Keratinocyte (primary cell): ENCODE results near the gene MKLN1. TPM values are rescaled to one million over a fixed set of nuclear protein-coding genes. Genes with fewer than 3 reads are reported as not detected.

ENCODE experiments used
- DNase-seq: peaks from one replicate; pipeline ENCODE4 v3.0.0-alpha.2; 2011; ENCODE audit warnings: low read depth, missing footprints, low spot score
- FAIRE-seq: peaks from 2 replicates; lab custom pipeline; 2011; peaks lifted over from hg19 to GRCh38; lab: Jason Lieb, UNC
- H2AFZ ChIP-seq: 2 replicates; pipeline ENCODE4 v1.6.0; 2012; ENCODE audit warnings: low read length, control low read depth, inconsistent platforms; ENCODE audit not compliant: control insufficient read depth
- H3K27ac ChIP-seq: 2 replicates; pipeline ENCODE4 v1.5.1; 2011; ENCODE audit warnings: low read length; ENCODE audit not compliant: control insufficient read depth, insufficient read depth
- H3K27me3 ChIP-seq: 3 replicates; pipeline ENCODE4 v1.6.0; 2011; ENCODE audit warnings: low read length; ENCODE audit not compliant: control insufficient read depth, insufficient read depth; ENCODE audit errors: extremely low read depth
- H3K36me3 ChIP-seq, 2 experiments: 2 replicates in 1 of 2; 3 replicates in 1 of 2; pipeline ENCODE4 v1.5.1; 2011; ENCODE audit warnings: low read length in 2 of 2, mild to moderate bottlenecking in 1 of 2; ENCODE audit not compliant: control insufficient read depth in 2 of 2, insufficient read depth in 2 of 2; ENCODE audit errors: extremely low read depth in 1 of 2
- H3K4me1 ChIP-seq: 3 replicates; pipeline ENCODE4 v1.5.1; 2011; ENCODE audit warnings: low read length; ENCODE audit not compliant: control insufficient read depth, insufficient read depth; ENCODE audit errors: extremely low read depth
- H3K4me2 ChIP-seq: 3 replicates; pipeline ENCODE4 v1.6.0; 2011; ENCODE audit warnings: low read depth, low read length; ENCODE audit not compliant: control insufficient read depth, insufficient read depth; ENCODE audit errors: extremely low read depth
- H3K4me3 ChIP-seq, 3 experiments: fragments of 200-600 bp in 1 of 3; sonication (generic) in 1 of 3; 2 replicates in 2 of 3; 3 replicates in 1 of 3; pipeline ENCODE4 v1.5.1; 2011 to 2016; ENCODE audit warnings: low read length in 3 of 3, mild to moderate bottlenecking in 3 of 3, control low read depth in 2 of 3, inconsistent platforms in 1 of 3, low read depth in 1 of 3, mixed read lengths in 1 of 3, mixed run types in 1 of 3, moderate library complexity in 1 of 3; ENCODE audit not compliant: control insufficient read depth in 2 of 3, insufficient read depth in 2 of 3; ENCODE audit errors: extremely low read depth in 1 of 3
- H3K79me2 ChIP-seq: 2 replicates; pipeline ENCODE4 v1.6.0; 2012; ENCODE audit warnings: low read length; ENCODE audit not compliant: control insufficient read depth, insufficient read depth
- H3K9ac ChIP-seq: 3 replicates; pipeline ENCODE4 v1.6.0; 2011; ENCODE audit warnings: low read length; ENCODE audit not compliant: control insufficient read depth, insufficient read depth; ENCODE audit errors: extremely low read depth
- H3K9me1 ChIP-seq: 3 replicates; pipeline ENCODE4 v1.6.0; 2011; ENCODE audit warnings: low read length; ENCODE audit not compliant: control insufficient read depth, insufficient read depth; ENCODE audit errors: extremely low read depth
- H3K9me3 ChIP-seq: 2 replicates; pipeline ENCODE4 v1.5.1; 2012; ENCODE audit warnings: low read depth, low read length; ENCODE audit not compliant: control insufficient read depth
- H4K20me1 ChIP-seq: 3 replicates; pipeline ENCODE4 v1.6.0; 2011; ENCODE audit warnings: low read length; ENCODE audit not compliant: control insufficient read depth, insufficient read depth; ENCODE audit errors: extremely low read depth
- CTCF ChIP-seq, 3 experiments: IDR thresholded peaks in 1 of 3; conservative IDR thresholded peaks in 1 of 3; optimal IDR thresholded peaks in 1 of 3; 2 replicates in 2 of 3; 3 replicates in 1 of 3; pipeline versions ENCODE3 to v1.5.1; 2011; ENCODE audit warnings: low read length in 3 of 3, mild to moderate bottlenecking in 3 of 3, moderate library complexity in 2 of 3, control low read depth in 1 of 3, inconsistent platforms in 1 of 3; ENCODE audit not compliant: insufficient read depth in 2 of 3; ENCODE audit errors: extremely low read depth in 1 of 3
- EZH2 ChIP-seq: IDR thresholded peaks from one replicate; pipeline ENCODE4 v1.6.1; 2012; ENCODE audit warnings: inconsistent platforms, mild to moderate bottlenecking, low read length, moderate library complexity
- dilution Hi-C: fragments of 300-500 bp; cut with MboI; formaldehyde crosslinking; loops from one replicate; pipeline ENCODE4 v1.7.0; 2020; ENCODE audit warnings: low sequenced_read_pairs; ENCODE audit not compliant: extremely low pct_ligation_motif_present
- polyA plus RNA-seq, 5 experiments: library from polyadenylated mRNA; depleted of rRNA in 3 of 5; stranded (reverse) in 3 of 5; stranded (forward) in 1 of 5; unstranded in 1 of 5; fragments of >200 nt; gene quantifications; 1 replicate in 1 of 5; 2 replicates in 3 of 5; 3 replicates in 1 of 5; pipeline versions ENCODE4 v1.2.1 to v1.2.3, GENCODE V29; 2011 to 2012; ENCODE audit warnings: missing spikeins in 2 of 5, low read depth in 1 of 5, low replicate concordance in 1 of 5

MKLN1 gene
- polyA plus RNA-seq, 1 donor (not counting 4 experiments of a cell fraction or from before 2014, with no cell fraction given): 43.8 TPM

GRCh38 chr7:131371411-131371810 is 43.7 kb downstream of the MKLN1 start:
- no peak overlapping the region for H2AFZ ChIP-seq
- peaks cover 4% of the 10 kb centered on the region for H3K9me1 ChIP-seq
- H3K4me1 ChIP-seq: peaks cover 18% of the 10 kb centered on the region
- no peak overlapping the region for H3K27ac ChIP-seq
- TF ChIP-seq EZH2 (no peak), CTCF (optimal IDR thresholded peaks at IDR 0.05 in 1 of 3, IDR thresholded peaks at IDR 0.05 in 1 of 3, conservative IDR thresholded peaks at IDR 0.05 in 1 of 3; ENCODE audit: extremely low read depth in 1 of 3, insufficient read depth in 2 of 3, low read length in 3 of 3) (no peak)
- H3K9ac ChIP-seq: no peak overlapping the region
- H3K4me2 ChIP-seq: no peak overlapping the region
- no peaks in the 10 kb centered on the region for H3K9me3 ChIP-seq
- no peaks in the 10 kb centered on the region for H3K27me3 ChIP-seq
- dilution Hi-C loops: no loop called here
- no peak for DNase-seq
- peaks cover 68% of the 10 kb centered on the region for H3K79me2 ChIP-seq
- H3K36me3 ChIP-seq: no peaks in the 10 kb centered on the region
- no peak overlapping the region for H3K4me3 ChIP-seq
- FAIRE-seq: no peak
- peaks cover 16% of the 10 kb centered on the region for H4K20me1 ChIP-seq

GRCh38 chr7:131372554-131372953 is 44.9 kb downstream of the MKLN1 start:
- Histone ChIP-seq H3K4me2 (no peak overlapping the region), H3K79me2 (peaks cover 61% of the 10 kb centered on the region), H3K27ac (no peak overlapping the region), H3K27me3 (no peaks in the 10 kb centered on the region), H3K9me3 (no peaks in the 10 kb centered on the region), H3K4me3 (no peak overlapping the region), H3K4me1 (peaks cover 18% of the 10 kb centered on the region), H3K9me1 (peaks cover 4% of the 10 kb centered on the region), H2AFZ (no peak overlapping the region), H3K9ac (no peak overlapping the region), H4K20me1 (peaks cover 15% of the 10 kb centered on the region), H3K36me3 (no peaks in the 10 kb centered on the region)
- dilution Hi-C loops: no loop called here
- FAIRE-seq: no peak
- no peak for TF ChIP-seq EZH2
- no peak for TF ChIP-seq CTCF (optimal IDR thresholded peaks at IDR 0.05 in 1 of 3, IDR thresholded peaks at IDR 0.05 in 1 of 3, conservative IDR thresholded peaks at IDR 0.05 in 1 of 3; ENCODE audit: extremely low read depth in 1 of 3, insufficient read depth in 2 of 3, low read length in 3 of 3)
- no peak for DNase-seq
